ENCODE measurements around the gene TIMM23B. TPM values are rescaled to one million over a fixed set of nuclear protein-coding genes. Genes with fewer than 3 reads are reported as not detected.
"Not testable (repeated sequence)": the region's sequence is repeated elsewhere in the genome, so short reads cannot be mapped to it uniquely, and the experiment has no call there.

TIMM23B gene
- total RNA-seq, 1 donor from 2014 or later, result 19.3 TPM

DNA sequence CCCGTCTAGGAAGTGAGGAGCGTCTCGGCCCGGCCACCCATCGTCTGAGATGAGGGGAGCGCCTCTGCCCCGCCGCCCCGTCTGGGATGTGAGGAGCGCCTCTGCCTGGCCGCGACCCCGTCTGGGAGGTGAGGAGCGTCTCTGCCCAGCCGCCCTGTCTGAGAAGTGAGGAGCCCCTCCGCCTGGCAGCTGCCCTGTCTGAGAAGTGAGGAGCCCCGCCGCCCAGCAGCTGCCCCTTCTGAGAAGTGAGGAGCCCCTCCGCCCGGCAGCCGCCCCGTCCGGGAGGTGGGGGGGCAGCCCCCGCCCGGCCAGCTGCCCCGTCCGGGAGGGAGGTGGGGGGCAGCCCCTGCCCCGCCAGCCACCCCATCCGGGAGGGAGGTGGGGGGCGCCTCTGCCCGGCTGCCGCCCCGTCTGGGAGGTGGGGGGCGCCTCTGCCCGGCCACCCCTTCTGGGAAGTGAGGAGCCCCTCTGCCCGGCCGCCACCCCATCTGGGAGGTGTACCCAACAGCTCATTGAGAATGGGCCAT is 28.5 kb downstream of the TIMM23B start:
- intact Hi-C loops (cut with DNase I); DNase-seq (ENCODE audit: low spot score): not testable (repeated sequence)

DNA sequence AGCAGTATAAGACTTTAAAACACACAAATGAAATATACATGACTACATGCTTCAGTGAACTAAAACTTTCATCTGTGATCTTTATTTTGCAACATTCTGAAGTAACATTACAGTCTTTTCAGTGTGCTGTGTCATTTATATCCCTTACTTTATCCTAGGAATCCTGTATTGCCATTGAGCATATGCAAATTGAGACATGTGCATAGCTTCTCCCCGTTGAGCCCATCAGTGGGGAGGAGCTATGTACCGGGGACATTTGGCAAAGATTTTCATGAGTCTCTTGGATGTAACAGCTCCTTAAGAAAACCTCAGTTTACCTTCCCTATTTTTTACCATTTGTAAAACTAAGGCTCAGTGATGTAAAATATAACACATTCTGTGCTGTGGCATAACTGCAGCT is 29.6 kb downstream of the TIMM23B start:
- DNase-seq (ENCODE audit: low spot score); intact Hi-C loops (cut with DNase I): not testable (repeated sequence)

DNA sequence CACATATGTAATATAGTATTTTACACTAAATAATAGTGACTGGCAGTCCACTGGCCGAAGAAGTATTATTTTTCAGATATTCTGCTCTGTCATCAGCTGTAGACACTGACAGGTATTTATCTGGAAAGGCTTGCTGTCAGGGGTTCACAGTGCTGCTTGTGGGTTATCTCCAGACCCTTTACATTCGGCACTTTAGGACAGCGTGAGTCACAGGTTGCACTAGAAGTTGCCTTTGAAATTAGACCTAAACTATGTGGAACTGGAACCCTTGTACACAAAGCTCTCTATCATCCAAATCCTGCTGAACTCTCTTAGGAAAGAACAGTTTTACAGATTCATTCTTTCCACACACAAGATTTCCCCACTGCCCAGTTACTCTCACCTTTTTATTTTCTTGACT is 30.2 kb downstream of the TIMM23B start:
- DNase-seq (ENCODE audit: low spot score); intact Hi-C loops (cut with DNase I): not testable (repeated sequence)

DNA sequence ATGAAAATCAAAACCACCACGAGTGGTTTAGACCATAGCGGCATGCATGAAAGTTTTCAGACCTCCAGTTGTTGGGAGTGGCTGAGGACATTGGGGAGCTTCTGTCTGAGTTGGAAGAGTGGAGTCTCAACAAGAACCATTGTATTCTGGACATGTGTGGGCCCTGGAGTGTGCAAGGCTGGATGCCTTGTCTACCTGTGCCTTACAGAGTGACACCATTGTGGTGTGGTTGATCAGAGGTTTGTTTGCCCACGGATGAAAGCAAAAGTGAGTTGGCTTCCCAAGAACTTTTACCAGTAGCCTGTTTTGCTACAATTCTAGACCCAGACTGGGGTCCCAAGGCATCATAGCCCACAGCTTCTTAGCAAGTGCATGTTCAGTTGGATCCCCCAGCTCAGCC is 35.9 kb downstream of the TIMM23B start:
- intact Hi-C loops (cut with DNase I); DNase-seq (ENCODE audit: low spot score): not testable (repeated sequence)

DNA sequence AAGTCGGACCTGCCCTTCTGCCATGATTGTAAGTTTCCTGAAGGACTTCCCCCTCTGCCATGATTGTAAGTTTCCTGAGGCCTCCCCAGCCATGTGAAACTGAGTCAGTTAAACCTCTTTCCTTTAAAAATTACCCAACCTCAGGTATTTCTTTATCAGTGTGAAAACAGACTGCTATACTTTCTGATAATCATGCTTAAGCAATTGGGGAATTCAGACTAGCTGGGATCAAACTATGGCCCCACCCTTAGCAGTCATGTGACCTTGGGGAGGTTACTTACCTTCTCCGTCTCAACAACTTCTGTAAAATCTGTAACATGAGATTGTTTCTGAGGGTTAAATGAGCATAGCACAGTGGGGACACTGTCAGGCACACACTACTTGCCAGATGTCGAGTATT is 45.4 kb downstream of the TIMM23B start:
- DNase-seq (ENCODE audit: low spot score); intact Hi-C loops (cut with DNase I): not testable (repeated sequence)

DNA sequence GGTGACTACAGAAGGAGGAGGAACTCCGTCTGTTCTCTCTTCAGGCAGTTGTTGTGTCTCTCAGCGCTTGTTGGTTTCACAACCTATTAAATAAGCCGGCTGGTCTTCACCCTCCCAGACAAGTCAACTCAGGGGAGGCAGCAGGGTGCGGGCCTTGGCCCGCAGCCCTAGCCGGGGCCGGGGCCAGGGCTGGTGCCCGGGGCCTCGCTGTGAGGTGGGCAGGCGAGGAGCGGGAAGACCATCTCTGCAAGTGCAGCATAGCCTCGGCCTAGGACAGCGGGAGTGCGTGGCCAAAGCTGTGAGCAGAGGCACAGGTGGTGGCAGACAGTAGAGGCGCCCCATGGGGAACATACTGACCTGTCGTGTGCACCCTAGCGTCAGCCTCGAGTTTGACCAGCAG is 46.5 kb downstream of the TIMM23B start, which contains the start of gene AGAP6:
TSS of gene AGAP6 (plus strand) at position 31 of the 400 bp plus-strand sequence. CDS start at position 341, 310 bp downstream.
- intact Hi-C loops (cut with DNase I); DNase-seq (ENCODE audit: low spot score): not testable (repeated sequence)

DNA sequence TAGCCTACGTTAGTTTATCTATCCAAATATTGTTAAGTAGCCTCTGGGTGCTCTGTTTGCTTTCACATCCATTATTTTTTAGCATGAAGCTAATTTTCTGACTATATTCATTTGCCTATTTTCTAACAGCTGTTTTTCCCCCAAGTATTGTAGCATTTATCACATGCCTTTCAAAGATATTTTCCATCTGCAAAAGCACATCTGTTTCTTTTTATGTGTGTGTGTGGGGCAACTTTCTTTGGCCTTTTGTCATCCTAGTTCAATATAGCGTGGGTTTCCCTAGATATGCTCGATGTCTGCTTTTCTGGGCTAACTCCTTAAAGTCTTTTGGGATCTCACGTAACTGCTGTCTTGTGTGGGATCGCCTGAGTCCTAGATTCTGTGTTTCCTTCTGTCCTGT is 53.5 kb downstream of the TIMM23B start:
- intact Hi-C loops (cut with DNase I); DNase-seq (ENCODE audit: low spot score): not testable (repeated sequence)

DNA sequence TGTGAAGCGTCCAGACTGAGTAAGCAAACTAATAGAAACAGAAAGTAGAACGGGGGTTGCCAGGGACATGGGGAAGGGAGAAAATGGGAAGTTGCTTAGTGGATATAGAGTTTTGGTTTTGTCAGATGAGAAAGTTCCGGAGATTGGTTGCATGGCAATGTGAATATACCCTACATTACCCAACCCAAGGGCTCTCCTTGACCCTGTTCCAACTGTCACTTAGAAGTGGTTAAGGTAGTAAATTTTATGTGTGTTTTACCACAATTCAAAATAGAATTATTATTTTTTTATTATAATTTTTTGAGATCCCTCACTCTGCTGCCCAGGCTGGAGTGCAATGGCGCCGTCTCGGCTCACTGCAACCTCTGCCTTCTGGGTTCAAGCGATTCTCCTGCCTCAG is 72.2 kb downstream of the TIMM23B start:
- intact Hi-C loops (cut with DNase I); DNase-seq (ENCODE audit: low spot score): not testable (repeated sequence)

DNA sequence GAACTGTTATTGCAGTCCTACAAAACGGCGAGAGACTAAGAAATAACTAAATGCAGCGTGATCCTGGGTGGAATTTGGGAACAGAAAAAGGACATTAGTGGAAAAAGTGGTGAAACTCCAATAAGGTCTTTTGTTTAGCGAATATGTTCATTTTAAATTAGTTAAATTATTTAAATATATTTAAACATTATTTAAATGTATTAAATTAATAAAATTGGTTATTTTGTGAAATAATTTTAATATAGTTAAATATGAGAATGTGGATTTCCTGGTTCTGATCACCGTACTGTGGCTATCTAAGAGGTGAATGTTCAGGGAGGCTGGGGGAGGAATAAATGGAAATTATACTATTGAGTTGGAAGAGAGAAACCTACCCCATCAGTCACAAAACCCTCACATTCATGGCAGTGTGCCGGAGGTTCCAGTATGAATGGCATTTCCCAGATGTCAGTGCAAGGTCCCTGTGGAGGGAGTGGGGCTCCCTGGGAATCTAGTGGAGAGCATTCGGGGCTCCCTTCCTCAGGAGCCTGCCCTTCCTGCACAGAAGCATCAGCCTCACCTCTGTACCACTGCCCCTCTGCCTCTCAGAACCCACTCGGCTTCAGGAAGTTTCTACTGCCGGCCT is 73.9 kb downstream of the TIMM23B start:
- DNase-seq (ENCODE audit: low spot score); intact Hi-C loops (cut with DNase I): not testable (repeated sequence)

DNA sequence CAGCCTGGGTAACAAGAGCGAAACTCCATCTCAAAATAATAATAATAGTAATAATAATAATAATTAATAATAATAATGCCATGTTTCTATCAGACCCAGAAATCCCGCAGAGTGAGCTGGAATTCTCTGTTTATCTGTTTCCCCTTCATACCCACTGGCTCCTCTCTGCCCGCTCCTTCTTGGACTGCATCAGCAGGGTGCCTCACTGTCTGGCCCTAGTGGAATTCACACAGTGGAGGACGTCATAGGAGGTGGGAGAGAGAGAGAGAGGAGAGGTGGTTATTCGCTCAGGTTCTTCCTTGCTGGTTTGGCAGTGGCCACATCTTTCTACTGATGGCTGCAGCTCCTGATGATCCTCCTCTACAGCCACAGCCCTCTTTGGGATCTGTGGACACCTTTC is 75.1 kb downstream of the TIMM23B start:
- DNase-seq (ENCODE audit: low spot score); intact Hi-C loops (cut with DNase I): not testable (repeated sequence)

DNA sequence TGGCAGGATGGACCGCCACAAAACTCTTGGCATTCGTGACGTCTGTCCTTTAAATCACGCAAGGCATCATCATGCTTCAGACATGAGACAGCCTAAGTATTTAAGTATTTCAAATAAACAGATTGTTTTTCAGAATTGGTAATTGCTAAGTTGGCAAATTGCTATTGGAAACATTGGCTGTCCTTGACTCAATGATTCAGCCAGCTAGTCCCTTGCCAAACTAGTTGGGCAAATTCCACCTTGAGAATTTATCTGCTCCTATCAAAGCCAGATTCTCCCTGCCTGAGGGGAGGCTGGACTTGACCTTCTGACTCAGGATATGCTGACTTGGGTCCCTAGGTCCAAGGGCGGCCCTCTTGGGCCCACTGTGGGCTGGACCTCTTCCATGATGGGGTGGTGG is 75.8 kb downstream of the TIMM23B start:
- DNase-seq (ENCODE audit: low spot score); intact Hi-C loops (cut with DNase I): not testable (repeated sequence)

DNA sequence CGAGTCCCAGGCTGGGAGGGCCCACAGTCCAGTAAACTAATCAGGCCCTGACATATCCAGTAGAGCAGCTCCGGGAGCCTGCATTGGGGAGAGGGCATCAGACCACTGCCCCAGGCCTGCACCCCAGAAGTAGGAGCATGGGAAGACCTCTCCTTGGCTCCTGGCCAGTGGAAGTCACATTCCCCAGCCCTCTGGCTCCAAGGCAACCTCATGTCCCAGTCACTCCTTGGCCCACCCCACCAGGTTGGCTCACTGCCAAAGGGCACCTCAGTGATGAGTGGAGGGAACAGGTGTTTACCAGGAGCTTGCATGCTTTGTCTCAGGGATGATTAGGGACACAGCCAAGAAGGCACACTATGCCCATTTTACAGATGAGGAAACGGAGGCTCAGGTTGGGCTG is 77.4 kb downstream of the TIMM23B start:
- intact Hi-C loops (cut with DNase I); DNase-seq (ENCODE audit: low spot score): not testable (repeated sequence)

DNA sequence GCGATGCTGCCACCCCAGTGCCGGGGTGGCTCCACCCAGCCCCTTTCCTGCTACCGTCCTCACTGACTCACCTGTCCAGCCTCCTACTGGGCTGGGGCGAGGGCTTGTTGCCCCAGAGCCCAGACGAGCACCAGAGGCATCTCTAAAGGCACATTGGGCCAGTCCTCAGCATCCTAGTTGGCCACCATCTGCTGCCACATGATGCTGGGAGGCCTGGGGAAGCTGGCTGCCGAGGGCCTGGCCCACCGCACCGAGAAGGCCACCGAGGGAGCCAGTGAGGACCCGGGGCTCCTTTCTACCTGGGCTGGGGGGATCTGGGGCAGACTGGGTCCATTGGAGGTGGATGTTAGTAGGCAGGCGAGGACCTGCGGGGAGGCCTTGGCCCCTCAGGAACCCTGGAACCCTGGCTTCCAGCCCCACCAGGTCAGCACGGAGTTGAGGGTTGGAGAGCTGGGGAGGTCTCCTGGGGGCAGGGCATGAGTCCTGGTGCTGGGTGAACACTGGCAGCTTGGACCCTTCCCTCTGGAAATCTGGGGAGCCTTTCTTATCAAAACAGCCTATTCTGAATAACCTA is 78.7 kb downstream of the TIMM23B start:
- DNase-seq (ENCODE audit: low spot score); intact Hi-C loops (cut with DNase I): not testable (repeated sequence)

DNA sequence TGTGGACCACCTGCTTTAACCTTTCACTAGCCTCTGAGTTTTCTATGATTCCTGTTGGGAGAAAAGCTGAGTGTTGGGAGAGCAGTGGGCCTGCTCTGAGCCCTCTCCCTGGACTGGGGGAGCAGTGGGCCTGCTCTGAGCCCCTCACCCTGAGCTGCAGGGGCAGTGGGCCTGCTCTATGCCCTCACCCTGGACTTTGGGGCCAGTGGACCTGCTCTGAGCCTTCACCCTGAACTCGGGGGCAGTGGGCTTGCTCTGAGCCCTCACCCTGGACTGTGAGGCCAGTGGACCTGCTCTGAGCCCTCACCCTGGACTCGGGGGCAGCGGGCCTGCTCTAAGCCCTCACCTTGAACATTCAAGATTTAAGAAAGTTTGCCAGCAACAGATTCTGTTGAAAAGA is 79.8 kb downstream of the TIMM23B start:
- intact Hi-C loops (cut with DNase I), result no loop called here
- no peak for DNase-seq (ENCODE audit: low spot score)

Other genes with a start within 250 kb of the TIMM23B start
- gene OGDHL, start 179.7 kb upstream of the TIMM23B start, total RNA-seq, result 11.5 TPM
- gene PARG, start within 50 bp of the TIMM23B start, total RNA-seq, result 23.4 TPM
- 5.0 TPM for gene AGAP6, start 46.4 kb downstream of the TIMM23B start, total RNA-seq
- gene WASHC2A, start 125.9 kb downstream of the TIMM23B start, total RNA-seq, result 28.4 TPM

Measured in cardiac septum (tissue), 1 donor.